Endometrial microvascular endothelial cells (primary cell): ENCODE results near the gene GUCD1. TPM values are rescaled to one million over a fixed set of nuclear protein-coding genes. Genes with fewer than 3 reads are reported as not detected.
"Not testable (repeated sequence)": the region's sequence is repeated elsewhere in the genome, so short reads cannot be mapped to it uniquely, and the experiment has no call there.

Experiments used
- in situ Hi-C: cut with HindIII; loops from 2 replicates; pipeline ENCODE4 v1.10.0; 2017; ENCODE audit warnings: low sequenced_read_pairs, low pct_unique_long_range_greater_than_20kb; ENCODE audit errors: inconsistent ontology term
- total RNA-seq: library from RNA; depleted of rRNA; stranded (reverse); fragments of >200 nt; gene quantifications from one replicate; pipeline ENCODE4 v1.2.3, GENCODE V29; 2015; ENCODE audit errors: inconsistent ontology term

The GUCD1 gene
- 152 TPM for total RNA-seq

- in situ Hi-C loops = no loop called here
These were observed at the start of gene GUCD1 for GRCh38 chr22:24554313-24555164. Gene GUCD1 (minus strand): TSS chr22:24555138. CDS start chr22:24554991, 147 bp downstream.

- in situ Hi-C loops = not testable (repeated sequence)
These were observed 49.1 kb upstream of the GUCD1 start for GRCh38 chr22:24603770-24604629.

DNA sequence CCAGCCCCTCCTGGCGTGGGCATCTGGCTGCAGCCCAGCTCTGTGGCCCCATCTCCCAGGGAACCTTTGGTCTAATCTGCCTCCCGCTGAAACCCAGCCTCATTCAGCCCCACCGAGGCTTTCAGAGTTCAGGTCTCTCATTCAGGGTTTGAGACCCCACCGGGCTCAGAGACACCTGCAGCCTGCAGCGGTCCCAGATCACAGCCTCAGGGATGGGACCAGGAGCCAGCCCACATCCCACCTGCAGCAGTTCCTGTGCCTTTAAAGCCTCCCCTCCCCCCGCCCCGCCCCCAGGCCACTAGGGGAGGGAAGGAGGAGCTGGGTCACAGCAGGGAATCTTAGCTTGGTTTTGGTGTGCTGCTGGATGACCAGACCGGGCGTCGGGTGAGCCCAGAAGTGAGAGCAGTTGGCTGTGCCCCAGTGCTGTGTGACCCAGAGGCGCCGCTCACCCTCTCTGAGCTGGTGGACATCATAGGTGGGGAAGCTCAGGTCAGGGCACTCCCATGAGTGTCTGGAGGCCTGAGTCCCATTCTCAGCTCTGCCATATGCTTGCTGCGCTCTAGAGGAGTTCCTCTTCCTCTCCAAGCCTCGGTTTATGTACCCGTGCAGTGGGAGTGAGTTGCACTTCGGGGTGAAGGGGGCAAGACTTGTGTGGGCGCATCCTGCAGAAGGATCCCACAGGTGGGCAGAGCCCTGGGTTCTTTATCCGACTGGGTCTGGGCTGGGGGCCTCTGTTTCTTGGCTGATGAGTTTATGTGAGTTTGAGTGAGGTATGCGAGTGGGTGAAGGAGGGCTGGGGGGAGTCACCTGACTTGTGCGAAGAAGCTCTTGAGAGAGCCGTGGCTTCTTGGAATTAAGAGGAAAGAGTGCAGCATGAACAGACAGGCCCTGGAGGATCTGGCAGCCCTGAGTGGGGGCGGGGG lies 48.2 kb upstream of the GUCD1 start, which contains the start of gene GGT1:
Gene GGT1, plus strand, starts transcription at position 347 of the 923 bp plus-strand sequence. CDS start 7,889 bp downstream, outside the sequence.
- in situ Hi-C loops = not testable (repeated sequence)

GRCh38 chr22:24602105-24602749 lies 47.3 kb upstream of the GUCD1 start:
- in situ Hi-C loops = not testable (repeated sequence)

- in situ Hi-C loops = no loop called here
These were observed 46.5 kb upstream of the GUCD1 start for GRCh38 chr22:24601217-24602104.

- in situ Hi-C loops = not testable (repeated sequence)
These were observed 45.2 kb upstream of the GUCD1 start for GRCh38 chr22:24599958-24600715.

DNA sequence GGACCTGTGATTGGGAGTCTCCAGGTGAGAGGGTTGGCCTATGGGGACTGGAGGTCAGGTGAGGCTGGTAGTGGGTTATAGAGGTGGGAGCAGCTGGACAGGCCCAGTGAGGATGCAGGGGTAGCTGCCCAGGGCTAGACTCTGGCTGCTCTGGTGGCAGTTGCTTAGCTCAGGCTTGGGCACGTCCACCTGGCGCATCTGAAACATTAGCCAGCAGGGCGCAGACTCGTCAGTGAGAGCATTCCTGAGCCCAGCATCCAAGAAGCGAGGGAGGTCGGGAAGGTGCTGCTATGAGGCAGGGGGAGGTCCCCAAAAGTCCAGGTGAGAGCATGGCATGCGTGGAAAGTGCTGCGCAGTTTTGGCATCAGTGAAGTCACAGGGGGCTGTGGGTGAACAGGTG lies 44.6 kb upstream of the GUCD1 start:
- in situ Hi-C loops = no loop called here

DNA sequence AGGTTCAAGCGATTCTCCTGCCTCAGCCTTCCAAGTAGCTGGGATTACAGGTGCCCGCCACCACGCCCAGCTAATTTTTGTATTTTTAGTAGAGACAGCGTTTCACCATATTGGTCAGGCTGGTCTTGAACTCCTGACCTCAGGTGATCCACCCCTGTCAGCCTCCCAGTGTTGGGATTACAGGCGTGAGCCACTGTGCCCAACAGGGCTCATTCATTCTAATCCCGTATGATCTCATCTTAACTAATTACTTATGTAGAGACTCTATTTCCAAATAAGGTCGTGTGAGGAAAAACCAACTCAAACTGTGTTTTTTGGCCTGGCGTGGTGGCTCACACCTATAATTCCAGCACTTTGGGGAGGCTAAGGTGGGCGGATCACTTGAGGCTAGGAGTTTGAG lies 42.1 kb upstream of the GUCD1 start:
- in situ Hi-C loops = not testable (repeated sequence)

GRCh38 chr22:24595863-24596262 lies 40.9 kb upstream of the GUCD1 start:
- in situ Hi-C loops = no loop called here

DNA sequence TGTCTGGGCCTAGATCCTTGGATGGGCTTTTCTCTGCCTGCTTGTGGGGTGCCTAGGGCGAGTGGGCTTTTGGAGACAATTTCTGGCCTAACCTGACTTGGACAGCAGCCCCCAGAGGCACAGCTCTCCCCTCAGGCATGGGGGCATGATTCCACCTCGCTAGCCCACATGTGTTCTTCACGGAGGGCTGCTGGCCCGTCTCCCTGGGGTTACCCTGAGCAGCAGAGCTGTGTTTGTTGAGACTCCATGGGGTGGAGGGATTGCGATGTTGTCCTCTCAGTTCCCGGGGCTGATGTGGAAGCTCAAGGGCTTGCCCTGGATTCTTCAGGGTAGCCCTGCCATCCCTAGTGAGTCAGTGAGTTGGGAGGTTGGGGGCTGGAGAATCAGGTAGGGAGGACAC lies 40.3 kb upstream of the GUCD1 start:
- in situ Hi-C loops = no loop called here

GRCh38 chr22:24594569-24595120 lies 39.7 kb upstream of the GUCD1 start:
- in situ Hi-C loops = no loop called here

DNA sequence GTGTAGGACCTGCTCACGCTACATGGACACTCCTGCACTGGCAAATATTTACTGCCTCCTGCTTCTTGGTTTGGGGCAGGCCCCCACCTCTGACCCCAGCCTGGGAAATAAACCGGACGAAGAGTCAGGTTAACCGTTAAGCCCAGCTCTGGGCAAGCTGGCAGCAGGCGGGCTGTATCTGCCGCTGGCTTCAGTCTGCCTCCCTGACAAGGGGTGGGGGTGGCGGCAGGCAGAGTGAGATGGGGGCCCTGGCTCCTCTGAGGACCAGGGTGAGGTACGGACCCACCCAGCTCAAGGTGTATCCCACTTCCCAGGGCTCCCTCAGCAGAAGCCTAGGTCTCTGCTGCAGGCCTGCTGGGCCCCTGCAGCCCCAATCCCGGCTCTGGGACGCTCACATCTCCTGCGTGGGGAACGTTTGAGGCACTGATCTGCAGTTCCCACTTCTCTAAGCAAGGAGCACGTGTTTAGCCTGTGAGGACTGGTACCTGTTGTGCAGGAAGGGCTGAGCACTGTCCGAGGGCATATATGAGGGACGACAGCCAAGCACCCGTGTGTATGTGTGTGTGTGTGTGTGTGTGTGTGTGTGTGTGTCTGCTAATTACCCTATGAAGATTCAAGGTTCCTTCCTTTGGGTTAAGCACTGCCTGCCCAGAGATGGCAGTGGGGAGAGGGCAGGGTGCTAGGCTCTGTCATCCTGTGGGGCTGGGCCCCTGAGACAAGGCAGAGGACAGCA lies 39.1 kb upstream of the GUCD1 start:
- in situ Hi-C loops = no loop called here

DNA sequence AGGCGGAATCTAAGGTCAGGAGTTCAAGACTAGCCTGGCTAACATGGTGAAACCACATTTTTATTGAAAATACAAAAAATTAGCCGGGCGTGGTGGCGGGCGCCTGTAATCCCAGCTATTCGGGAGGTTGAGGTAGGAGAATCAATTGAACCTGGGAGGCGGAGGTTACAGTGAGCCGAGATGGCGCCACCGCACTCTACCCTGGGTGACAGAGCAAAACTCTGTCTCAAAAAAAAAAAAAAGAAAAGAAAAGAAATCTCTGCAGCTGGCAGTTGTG lies 38.6 kb upstream of the GUCD1 start:
- in situ Hi-C loops = not testable (repeated sequence)

DNA sequence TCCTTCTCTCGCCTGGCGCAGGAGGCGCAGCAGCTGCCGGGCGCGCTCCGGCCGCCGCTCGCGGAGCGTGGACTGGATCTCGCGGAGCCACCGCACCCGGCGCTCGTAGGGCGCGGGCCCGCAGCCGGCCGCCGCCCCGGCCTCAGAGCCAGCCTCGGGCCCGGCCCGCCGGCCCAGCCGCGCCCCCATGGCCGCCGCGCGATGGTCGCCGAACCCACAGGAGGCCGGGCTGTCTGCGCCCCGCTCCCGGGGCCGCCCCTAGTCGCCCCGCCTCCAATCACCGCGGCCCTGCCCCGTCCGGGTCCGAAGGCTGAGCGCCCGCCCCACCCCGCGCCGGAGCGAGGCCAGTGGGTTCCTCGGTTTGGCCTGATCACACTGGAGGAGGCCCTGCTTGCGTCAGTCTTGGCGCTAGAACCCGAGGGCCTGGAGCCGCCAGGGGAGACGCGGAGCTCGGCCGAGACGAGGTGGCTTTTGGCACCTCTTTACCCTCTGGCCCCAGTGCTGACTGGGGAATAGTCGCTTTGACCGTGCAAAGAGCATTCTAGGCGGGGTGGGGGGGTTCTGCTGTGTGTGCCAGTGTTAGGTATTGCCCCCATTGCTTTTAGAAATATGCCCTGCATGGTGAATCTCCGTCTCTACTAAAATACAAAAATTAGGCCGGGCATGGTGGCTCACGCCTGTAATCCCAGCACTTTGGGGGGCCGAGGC lies 38.1 kb upstream of the GUCD1 start, which contains the start of gene LRRC75B:
Gene LRRC75B, minus strand, starts transcription at position 223 of the 708 bp plus-strand sequence. Its CDS starts 34 bp downstream, at position 189.
- in situ Hi-C loops = no loop called here
